Measurements from ENCODE around the gene NSUN6.

NSUN6 gene

GRCh38 chr10:18659819-18660535 lies 8.6 kb upstream of the NSUN6 start:
- H3K4me3 ChIP-seq (ENCODE audit: control insufficient read depth, low read depth, low read length): peak overlapping the region; percentile 93
- TF ChIP-seq CTCF (conservative IDR thresholded peaks at IDR 0.05; ENCODE audit: control insufficient read depth, insufficient read depth, low read depth, low read length): no peak
- DNase-seq (ENCODE audit: low read depth): peak; percentile 36

GRCh38 chr10:18659125-18659818 lies 7.9 kb upstream of the NSUN6 start, which contains the start of gene ARL5B:
TSS of gene ARL5B (plus strand) at chr10:18659431. CDS start at chr10:18659638, 207 bp downstream.
- TF ChIP-seq CTCF (conservative IDR thresholded peaks at IDR 0.05; ENCODE audit: control insufficient read depth, insufficient read depth, low read depth, low read length): no peak
- DNase-seq (ENCODE audit: low read depth): peak; percentile 98

GRCh38 chr10:18658271-18659124 lies 7.1 kb upstream of the NSUN6 start:
- peak; percentile 57 for DNase-seq (ENCODE audit: low read depth)
- H3K4me3 ChIP-seq (ENCODE audit: control insufficient read depth, low read depth, low read length): peak overlapping the region; percentile 93
- no peak for TF ChIP-seq CTCF (conservative IDR thresholded peaks at IDR 0.05; ENCODE audit: control insufficient read depth, insufficient read depth, low read depth, low read length)

More at GRCh38 chr10:18659125-18659818, 7.9 kb upstream of the NSUN6 start, which contains the start of gene ARL5B:
- peak within 1 kb of the TSS; percentile 93 for H3K4me3 ChIP-seq (ENCODE audit: control insufficient read depth, low read depth, low read length)

- H3K4me3 ChIP-seq (ENCODE audit: control insufficient read depth, low read depth, low read length): no peak overlapping the region
- DNase-seq (ENCODE audit: low read depth): no peak
- TF ChIP-seq CTCF (conservative IDR thresholded peaks at IDR 0.05; ENCODE audit: control insufficient read depth, insufficient read depth, low read depth, low read length): no peak
Observed at GRCh38 chr10:18656724-18657123, 5.3 kb upstream of the NSUN6 start.

- TF ChIP-seq CTCF (conservative IDR thresholded peaks at IDR 0.05; ENCODE audit: control insufficient read depth, insufficient read depth, low read depth, low read length): no peak
- no peak for DNase-seq (ENCODE audit: low read depth)
Observed at GRCh38 chr10:18653112-18653511, 1.7 kb upstream of the NSUN6 start.

GRCh38 chr10:18650404-18650997 lies 886 bp downstream of the NSUN6 start:
- TF ChIP-seq CTCF (conservative IDR thresholded peaks at IDR 0.05; ENCODE audit: control insufficient read depth, insufficient read depth, low read depth, low read length): no peak
- H3K4me3 ChIP-seq (ENCODE audit: control insufficient read depth, low read depth, low read length): peak overlapping the region; percentile 96
- DNase-seq (ENCODE audit: low read depth): no peak

More at GRCh38 chr10:18653112-18653511, 1.7 kb upstream of the NSUN6 start:
- H3K4me3 ChIP-seq (ENCODE audit: control insufficient read depth, low read depth, low read length): no peak overlapping the region
